Transverse colon (tissue), 3 donors: ENCODE data around the gene NBAS.

Source experiments
- CTCF ChIP-seq, 5 experiments: fragments of 200-600 bp in 3 of 5; fragments of 450-650 bp in 2 of 5; sonication (generic) in 3 of 5; IDR thresholded peaks; 1 replicate in 2 of 5; 2 replicates in 3 of 5; pipeline ENCODE4 v1.5.1; 2016 to 2017; ENCODE audit warnings: antibody characterized with exemption in 5 of 5, inconsistent platforms in 3 of 5, mild to moderate bottlenecking in 2 of 5, moderate library complexity in 1 of 5
- POLR2A ChIP-seq: fragments of 450-650 bp; IDR thresholded peaks from one replicate; pipeline ENCODE4 v1.6.1; 2016; ENCODE audit warnings: antibody characterized with exemption, mild to moderate bottlenecking, moderate library complexity

- TF ChIP-seq CTCF (IDR thresholded peaks at IDR 0.05) (no peak), POLR2A (no peak)
Observed at GRCh38 chr2:15173501-15173900, 387.6 kb downstream of the NBAS start.
